HG03025 (cell line): ENCODE results near the gene NOS1.
"Not testable (repeated sequence)": the region's sequence is repeated elsewhere in the genome, so short reads cannot be mapped to it uniquely, and the experiment has no call there.

Experiments
- ATAC-seq: cut with Tn5 transposase; IDR thresholded peaks from one replicate; pipeline ENCODE4 v1.9.1; 2021; ENCODE audit warnings: mild to moderate bottlenecking, moderate library complexity; ENCODE audit not compliant: unreplicated experiment, low FRiP score

NOS1 gene

DNA sequence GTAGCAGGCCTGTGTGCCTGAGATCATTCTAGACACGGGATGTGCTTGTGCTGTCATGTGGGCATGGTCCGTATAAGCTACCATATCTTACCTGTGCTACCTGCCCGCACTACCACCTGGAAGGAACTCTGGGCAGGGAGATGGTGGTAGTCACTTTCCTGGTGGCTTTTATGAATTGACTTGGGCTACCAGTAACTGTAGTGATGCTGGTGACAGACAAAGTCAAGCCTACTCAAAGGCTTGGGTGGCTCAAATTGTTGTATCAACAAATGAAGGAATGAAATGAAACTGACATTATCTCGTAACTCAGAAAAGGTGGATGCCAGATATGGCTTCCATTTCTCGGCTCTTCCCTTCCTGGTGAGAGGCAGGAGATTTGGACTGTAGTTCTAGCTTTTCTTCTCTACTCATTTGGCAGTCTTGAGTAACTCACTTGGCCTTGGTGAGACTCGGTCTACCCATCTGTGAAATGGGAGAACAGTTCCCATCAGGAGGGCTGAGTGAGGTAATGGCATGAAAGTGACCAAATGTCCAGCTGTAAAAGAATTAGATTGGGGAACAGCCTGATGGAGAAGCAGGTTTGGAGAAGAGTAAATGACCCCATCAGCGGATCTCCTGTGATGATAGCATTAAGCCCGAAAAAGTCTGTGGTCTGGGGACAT, 81.3 kb downstream of the NOS1 start:
- no peak for ATAC-seq

DNA sequence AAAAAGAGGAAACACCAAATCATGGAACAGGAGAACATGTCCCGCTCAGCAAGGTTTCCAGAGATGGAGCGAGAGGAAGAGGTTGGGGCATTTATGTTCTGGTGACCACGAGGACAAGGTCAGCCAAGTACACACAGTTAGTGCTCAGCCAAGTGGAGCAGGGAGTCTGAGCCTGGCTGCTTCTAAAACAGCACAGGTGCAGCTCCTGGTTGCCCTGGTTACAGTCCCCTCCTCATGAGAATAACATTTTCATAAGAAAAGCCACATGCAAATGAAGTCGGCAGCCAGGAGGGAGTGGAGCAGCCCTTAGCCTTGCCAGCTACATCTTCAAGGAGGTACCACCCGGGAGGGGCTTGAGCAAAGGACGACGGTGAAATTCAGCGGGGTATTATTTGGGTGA, 81.8 kb downstream of the NOS1 start:
- ATAC-seq, result no peak

DNA sequence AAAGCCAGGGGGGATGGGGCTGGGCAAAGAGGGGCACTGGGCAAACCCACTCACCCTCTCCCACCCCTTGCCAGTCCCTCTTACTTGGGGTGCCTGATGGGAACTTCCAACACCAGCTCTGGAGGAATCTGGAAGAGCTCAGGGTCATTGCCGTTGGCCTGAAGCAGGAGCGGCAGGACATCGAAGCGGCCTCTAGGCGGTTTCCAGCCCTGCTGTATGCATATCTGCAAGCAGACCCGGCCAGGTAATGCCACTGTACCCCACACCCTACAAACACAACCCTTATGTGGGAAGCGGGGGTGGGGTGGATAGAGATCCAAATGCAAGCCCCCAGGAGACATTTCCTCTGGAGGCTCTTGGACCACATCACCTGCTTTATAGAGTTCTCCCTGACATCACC, 83.6 kb downstream of the NOS1 start:
- no peak for ATAC-seq

DNA sequence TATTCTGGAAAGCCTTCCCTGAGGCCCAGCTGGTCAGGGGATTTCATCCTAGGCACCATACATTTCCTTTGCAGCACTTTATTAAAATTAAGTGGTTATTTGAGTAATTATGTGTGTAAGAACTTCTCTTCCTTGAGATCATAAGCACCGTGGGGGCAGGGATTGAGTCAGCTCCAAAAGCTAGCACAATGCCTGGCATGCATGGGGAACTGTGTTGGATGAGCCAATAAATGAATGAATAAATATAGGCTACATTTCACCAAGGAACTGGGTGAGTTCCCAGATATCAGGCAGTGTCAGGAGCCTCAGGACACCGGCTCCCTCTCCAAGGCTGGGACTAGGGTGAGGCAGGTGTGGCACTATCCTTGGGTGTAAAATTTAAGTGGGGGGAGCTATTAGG, 88.3 kb downstream of the NOS1 start:
- ATAC-seq, result no peak

DNA sequence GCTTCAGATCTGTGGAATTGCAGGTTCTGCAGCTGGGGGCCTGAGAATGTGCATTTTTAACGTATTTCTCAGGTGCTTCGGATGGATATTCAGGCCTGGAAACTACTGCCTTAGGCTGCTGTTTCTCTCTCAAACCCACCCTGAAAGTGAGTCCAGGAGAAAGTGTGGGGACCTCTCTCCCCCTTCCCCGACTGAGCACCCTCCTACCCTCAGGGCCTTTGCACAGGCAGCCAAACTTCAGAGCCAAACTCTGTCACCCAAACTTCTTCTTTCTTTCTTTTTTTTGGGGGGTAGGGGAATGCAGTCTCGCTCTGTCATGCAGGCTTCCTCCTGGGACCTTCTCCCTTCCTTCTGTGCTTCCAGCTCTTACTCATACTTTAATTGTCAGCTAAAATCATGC, 88.7 kb downstream of the NOS1 start:
- ATAC-seq, result no peak

DNA sequence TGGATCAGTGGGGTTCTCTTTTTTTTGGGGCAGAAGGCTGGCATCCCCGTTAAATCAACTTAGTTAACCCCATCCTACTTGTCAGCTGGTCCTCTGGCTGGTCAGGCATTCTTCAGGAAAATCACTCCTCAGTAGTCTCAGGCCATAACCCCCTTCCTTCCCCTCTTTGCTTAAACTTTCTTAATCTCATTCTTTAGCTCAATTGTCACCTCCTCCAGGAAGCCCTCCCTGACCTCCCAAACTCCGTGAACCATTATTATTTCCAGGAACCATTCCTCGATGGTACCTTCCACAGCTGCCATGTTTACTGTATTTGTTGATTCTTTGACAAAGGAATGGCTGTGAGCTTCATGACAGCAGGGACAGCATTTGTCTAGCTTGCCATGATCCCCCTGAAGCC, 98.7 kb downstream of the NOS1 start:
- ATAC-seq, result no peak

DNA sequence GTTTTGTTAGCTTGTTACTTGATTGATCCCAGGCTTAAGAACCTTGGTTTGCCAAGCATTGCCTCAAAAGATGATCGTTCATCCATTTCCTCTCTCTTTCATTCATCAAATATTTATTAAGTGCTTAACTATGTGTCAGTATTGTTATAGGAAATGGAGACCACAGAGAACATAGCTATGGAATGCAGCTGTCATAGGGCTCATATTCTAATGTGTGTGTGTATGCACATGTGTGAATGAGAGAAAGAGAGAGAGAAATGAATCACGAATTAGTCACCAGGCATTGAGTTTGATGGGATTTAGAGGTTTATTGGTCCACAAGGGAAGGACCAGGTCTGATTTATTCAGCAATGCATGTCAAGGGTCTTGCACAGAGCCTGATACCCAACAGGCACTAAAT, 100.2 kb downstream of the NOS1 start:
- no peak for ATAC-seq

DNA sequence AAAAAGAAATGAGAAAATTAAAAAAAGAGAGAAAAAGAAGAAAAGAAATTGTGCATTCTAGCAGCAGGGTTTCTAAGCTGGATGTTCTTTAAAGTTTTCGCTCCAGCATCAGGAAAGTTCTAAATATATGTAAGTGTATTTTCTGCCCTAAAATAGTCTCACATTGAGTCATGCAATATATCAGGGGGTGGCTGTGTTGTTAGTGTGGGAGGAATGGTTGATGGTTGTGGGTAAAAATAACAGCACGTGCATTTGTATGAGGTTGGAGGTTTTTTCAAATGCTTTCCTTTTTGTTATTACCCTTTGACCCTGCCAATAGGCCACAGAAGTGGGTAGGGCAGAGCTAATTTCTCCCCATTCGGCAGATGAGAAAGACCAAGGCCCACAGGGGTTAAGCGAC, 106.0 kb downstream of the NOS1 start:
- no peak for ATAC-seq

DNA sequence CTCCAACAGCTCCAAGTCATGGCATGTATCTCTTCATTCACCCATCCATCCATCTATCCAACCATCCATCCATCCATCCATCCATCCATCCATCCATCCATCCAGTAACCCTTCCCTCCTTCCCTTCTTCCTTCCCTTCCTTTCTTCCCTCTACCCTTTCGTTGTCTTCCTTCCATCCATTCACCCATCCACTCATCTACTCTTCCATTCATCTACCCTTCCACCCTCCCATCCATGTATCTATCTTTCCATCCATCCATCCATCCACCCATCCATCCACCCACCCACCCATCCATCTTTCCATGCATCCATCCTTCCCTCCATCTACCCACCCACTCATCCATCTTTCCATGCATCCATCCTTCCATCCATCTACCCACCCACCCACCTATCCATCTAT, 117.9 kb downstream of the NOS1 start:
- ATAC-seq, result no peak

DNA sequence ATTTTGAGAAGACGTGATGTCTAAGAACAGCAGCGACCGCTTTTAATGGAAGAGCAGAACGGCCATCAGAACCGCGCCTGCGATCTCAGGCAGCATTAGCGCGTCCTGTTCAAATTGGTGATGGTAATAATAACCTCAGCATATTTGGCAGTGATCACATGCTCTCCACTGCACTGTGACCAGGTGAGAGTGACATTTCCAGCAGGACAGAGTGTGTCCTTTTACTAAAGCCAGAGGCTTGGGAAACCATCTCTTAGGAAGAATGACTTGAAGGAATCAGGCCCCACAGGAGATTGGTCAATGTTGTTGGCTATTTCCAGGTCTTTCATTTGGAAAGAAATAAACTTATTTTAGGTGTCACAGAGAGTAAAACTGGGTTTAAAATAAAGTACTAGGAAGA, 119.7 kb downstream of the NOS1 start:
- no peak for ATAC-seq

DNA sequence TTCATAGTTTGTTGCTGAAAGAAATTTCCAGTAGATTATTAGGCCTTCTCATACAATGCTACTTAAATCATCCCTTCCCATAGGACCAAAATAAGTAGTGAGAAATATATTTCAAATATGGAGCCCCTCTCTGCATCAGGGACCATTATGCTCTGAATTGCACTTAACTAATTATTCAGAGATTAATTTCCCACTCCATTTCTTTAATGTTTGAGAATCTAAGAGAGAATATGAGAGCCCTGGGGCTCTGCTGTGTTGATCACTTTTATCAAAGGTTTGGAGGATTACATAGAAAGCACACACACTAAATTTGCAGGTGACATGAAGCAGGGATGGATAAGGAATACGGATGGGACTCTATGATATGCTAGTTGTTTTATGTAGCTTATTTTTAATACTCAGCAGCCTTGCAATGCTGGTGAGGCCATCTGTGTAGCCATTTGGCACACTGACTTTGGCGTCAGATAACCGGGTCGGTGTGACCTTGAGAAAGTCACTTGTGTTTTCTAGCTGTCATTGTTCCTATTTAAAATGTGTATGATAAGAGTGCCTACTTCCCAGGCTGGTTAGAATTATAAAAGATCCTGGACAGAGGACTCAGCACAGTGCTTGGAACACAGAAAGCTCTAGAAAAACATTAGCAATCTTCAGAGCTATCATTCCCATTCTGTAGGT, 121.2 kb downstream of the NOS1 start:
- no peak for ATAC-seq

DNA sequence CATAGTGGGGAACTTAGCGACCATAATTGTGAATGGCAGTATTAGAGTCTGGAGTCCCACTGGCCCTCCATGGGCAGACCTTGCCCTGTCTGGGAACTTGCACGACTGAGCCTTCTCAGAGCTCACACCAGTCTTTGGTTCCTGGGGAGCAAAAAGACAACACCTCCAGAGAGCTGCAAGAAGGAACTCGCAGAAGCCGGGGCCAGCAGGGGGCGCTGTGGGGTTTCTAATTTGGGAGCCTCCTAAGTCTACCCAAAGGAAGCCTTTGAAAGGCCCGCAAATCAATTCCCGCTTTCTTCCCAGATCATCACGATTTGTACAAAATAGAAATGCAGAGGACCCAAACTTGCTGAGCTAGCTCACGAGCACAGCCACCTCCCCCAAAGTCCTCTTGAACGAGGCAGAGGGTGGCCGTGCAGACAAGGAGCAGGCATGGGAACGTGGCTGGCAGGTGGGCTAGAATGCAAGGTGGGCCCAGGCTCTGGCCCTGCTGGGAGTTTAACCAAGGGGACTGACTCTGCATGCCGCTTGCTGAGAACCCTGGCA, 124.9 kb downstream of the NOS1 start:
- ATAC-seq, result no peak

DNA sequence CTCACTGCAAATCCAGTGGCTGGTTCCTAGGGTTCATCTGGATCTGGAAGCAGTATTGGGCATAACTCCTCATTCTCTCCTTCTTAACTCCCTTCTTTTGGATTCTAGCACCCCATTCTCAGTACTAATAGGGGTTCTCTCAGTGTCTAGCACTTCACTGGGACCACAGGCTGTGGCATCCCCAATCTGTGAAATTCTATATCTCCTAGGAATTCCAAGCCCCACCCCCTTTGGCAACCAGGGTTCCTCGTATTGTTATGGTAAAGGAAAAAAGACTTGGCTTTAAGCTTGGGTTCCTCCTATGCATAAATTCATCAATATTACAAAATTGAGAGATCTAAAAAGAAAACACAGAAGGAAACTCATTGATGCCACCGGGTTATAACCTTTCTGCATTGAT, 126.2 kb downstream of the NOS1 start:
- ATAC-seq, result no peak

DNA sequence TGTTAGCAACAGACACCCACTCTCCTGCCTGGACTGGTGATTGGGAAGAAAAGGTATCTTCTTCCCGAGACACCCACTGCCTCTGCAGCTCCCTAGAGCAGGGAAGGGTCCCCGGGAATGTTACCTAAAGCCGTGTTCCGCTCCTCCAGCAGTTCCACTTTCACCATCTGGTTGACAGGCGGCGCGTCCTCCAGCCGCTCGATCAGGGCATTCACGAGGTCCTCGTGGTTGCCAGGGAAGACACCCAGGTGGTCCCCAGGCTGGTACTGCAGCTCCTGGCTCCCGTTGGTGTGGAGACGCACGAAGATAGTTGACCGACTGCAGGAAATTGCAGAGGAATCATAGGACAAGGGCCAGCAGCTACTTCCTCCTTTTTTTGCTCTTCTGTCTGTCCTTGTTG, 127.0 kb downstream of the NOS1 start:
- no peak for ATAC-seq

DNA sequence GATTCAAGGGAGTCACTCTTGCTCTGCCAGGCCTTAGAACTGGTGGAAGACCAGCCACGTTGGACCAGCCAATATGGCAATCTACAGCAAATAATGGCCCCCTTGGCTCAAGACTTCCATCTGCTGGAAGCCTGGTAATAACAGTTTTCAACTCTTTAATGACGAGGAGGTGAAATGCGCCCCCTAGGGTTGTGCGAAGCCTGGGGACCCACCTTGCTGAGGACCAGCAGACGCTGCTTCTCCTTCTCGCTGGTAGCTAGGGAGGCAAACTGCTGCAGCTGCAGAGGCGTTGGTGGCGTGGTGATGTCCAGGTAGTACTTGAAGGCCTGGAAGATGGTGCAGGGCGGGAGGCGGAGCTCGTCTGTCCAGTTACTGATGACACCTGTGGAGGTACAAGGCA, 129.7 kb downstream of the NOS1 start:
- ATAC-seq, result no peak

DNA sequence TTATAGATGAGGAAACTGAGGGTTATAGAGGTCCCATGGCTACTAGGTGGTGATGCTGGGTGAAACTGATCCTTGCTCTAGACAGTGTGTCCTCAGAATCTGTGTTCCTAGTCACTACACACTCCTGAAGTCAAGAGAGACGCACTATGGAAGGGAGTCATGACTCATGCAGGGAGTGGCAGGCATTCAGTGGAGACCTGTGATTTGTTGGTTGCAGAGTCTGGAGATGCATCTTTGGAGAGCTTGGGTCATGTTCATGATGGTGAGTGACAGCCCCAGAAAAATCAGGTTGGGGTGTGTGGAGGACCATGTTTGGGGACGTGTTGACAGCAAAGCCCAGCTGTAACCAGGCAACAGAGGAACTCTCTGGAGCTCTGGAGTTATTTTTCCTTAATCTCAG, 133.2 kb downstream of the NOS1 start:
- no peak for ATAC-seq

DNA sequence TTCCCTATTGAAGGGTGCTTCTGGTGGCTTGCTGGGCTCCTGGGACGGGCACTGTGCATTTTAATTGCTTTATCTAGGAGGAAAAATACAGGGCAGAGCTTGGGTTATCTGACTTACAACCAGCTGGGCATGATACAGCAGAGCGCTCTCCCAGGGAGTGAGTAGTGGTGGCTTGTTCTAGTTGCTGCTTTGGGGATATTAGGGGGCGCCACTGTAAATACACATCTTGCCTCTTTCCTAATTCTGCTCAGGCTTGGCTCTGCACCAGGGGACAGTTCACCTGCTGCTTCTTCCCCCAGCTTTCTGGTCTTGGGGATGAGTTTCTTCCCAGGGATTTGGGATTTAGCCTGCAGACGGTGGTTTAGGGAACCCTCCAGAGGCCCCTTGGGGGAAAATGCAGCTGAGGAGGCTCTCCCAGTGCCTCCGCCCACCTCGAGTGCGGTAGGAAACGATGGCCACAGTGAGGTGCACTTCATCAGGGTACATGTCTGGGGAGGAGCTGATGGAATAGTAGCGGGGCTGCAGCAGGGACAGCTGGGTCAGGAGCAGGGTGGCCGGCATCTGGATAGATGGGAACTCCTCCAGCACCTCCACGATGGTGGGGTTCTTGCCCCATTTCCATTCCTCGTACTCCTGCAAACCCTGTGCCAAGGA, 134.3 kb downstream of the NOS1 start:
- ATAC-seq, result no peak

DNA sequence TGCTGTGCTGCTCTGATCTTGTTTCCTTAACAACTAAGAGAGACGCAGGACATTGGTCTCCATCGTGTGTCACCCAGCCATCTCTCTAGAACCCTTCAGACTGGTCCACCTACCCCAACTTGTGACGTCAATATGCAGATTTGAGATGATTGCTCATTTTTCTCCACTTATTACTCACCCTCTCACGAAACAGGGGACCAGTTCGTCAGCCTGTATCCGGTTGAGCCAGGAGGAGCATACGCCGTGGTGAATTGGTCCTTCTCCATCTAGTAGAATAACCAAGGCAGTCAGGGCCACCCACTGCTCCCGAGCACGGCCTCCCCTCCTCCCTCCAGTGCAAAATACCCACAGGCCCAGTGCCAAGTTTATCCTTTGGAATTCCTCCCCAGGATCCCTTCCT, 134.9 kb downstream of the NOS1 start:
- ATAC-seq, result no peak

DNA sequence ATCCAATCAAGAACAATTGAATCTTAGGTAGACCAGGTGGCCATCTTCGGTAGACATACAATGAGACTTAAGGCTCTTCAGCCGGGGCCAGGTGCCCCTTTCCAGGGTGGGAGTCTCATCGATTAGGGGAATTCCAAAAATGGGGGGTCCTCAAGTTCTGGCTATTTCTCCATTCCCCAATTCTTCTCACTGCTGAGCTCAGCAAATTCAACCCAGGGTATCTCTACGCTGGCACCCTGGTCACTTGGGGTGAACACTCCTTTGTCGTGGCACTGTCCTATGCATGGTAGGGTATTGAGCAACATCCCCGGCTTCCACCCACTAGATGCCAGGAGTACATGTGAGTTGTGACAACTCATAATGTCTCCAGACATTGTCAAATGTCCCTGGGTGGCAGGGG, 136.2 kb downstream of the NOS1 start:
- ATAC-seq, result no peak

DNA sequence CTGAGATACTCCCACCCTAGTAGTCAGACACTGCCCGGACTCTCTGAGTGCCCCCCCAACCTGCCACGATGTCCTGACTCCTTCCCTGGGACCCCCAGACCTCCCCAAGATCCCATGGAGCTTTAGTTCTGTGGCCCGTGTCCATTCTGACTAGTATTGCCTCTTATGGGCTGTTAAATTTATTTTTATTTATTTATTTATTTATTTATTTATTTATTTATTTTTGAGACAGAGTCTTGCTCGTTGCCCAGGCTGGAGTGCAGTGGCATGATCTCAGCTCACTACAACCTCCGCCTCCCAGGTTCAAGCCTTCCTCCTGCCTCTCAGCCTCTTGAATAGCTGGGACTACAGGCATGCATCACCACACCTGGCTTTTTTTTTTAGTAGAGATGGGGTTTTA, 140.5 kb downstream of the NOS1 start:
- ATAC-seq, result not testable (repeated sequence)

DNA sequence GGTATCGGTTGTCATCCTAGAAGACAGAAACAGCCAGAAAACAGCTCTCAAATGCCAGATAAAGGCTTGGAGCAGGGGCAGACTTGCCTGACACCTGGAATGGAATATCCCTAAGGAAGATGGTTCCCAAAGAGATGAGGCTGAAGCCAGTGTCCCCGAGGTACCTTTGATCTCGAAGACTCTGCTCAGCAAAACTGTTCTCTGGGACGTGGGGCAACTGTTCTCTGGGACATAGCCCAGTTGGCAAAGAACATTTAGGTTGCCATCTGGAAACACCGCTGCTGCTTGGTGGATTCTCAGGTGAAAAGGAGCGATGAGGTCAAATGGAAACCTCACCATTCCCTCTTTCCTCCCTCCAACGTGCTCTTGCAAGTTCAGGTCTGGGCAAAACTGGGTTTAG, 143.3 kb downstream of the NOS1 start:
- no peak for ATAC-seq

DNA sequence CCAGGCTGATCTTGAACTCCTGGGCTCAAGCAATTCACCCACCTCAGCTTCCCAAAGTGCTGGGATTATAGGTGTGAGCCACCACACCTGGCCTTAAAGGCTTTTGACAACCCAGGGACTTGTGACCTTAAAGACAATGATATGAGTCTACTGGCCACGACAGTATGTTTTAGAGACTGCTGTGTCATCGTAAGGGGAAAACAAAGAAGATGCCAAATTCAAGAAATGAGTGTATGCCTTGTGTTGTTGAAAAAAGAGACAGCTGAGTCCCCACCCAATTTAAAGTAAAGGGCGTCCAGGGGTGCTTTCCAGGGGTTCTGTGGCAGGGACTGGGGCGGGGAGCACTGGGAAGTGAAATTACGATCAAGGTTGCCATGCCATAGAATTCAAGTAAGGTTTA, 144.7 kb downstream of the NOS1 start:
- no peak for ATAC-seq
